ENCODE data around the gene HOXB6.

Gene HOXB6

GRCh38 chr17:48615047-48615962 lies 10.5 kb upstream of the HOXB6 start, which contains the start of gene HOXB8:
TSS of gene HOXB8 (minus strand) at chr17:48615292. CDS start at chr17:48614704, 588 bp downstream.
- H3K27ac ChIP-seq (ENCODE audit: low read depth in 2 of 2, low read length in 2 of 2), result peak within 1 kb of the TSS; percentile 72 to 88
- peaks cover 31 to 37% of the 10 kb centered on the region in 2 donors for H3K4me1 ChIP-seq (ENCODE audit: control insufficient read depth in 2 of 2, insufficient read depth in 2 of 2, low read length in 2 of 2)
- peaks cover 31 to 46% of the 10 kb centered on the region in 2 donors for H3K27me3 ChIP-seq (ENCODE audit: control insufficient read depth in 2 of 2, insufficient read depth in 2 of 2, low read length in 2 of 2)
- peak within 1 kb of the TSS; percentile 60 to 69 for H3K9ac ChIP-seq (ENCODE audit: low read depth in 1 of 2, low read length in 2 of 2)
- H3K36me3 ChIP-seq (ENCODE audit: control insufficient read depth in 2 of 2, insufficient read depth in 2 of 2, low read length in 2 of 2), result no peaks in the 10 kb centered on the region
- H3K9me3 ChIP-seq (ENCODE audit: control insufficient read depth in 2 of 2, low read length in 2 of 2), result no peaks in the 10 kb centered on the region
- peak within 1 kb of the TSS; percentile 56 to 71 for H3K4me3 ChIP-seq (ENCODE audit: low read length in 2 of 2)

GRCh38 chr17:48613862-48614694 lies 9.3 kb upstream of the HOXB6 start:
- Histone ChIP-seq H3K9ac (ENCODE audit: low read depth in 1 of 2, low read length in 2 of 2) (peak overlapping the region; percentile 60 to 69), H3K9me3 (ENCODE audit: control insufficient read depth in 2 of 2, low read length in 2 of 2) (no peaks in the 10 kb centered on the region), H3K36me3 (ENCODE audit: control insufficient read depth in 2 of 2, insufficient read depth in 2 of 2, low read length in 2 of 2) (no peaks in the 10 kb centered on the region), H3K27me3 (ENCODE audit: control insufficient read depth in 2 of 2, insufficient read depth in 2 of 2, low read length in 2 of 2) (peaks cover 31 to 46% of the 10 kb centered on the region in 2 donors), H3K27ac (ENCODE audit: low read depth in 2 of 2, low read length in 2 of 2) (peak overlapping the region; percentile 72 to 88), H3K4me1 (ENCODE audit: control insufficient read depth in 2 of 2, insufficient read depth in 2 of 2, low read length in 2 of 2) (peaks cover 35 to 38% of the 10 kb centered on the region in 2 donors), H3K4me3 (ENCODE audit: low read length in 2 of 2) (peak overlapping the region; percentile 56 to 71)

GRCh38 chr17:48612854-48613691 lies 8.3 kb upstream of the HOXB6 start:
- Histone ChIP-seq H3K9ac (ENCODE audit: low read depth in 1 of 2, low read length in 2 of 2) (peak overlapping the region; percentile 68 to 86), H3K4me1 (ENCODE audit: control insufficient read depth in 2 of 2, insufficient read depth in 2 of 2, low read length in 2 of 2) (peaks cover 27 to 32% of the 10 kb centered on the region in 2 donors), H3K27ac (ENCODE audit: low read depth in 2 of 2, low read length in 2 of 2) (peak overlapping the region; percentile 72 to 88), H3K9me3 (ENCODE audit: control insufficient read depth in 2 of 2, low read length in 2 of 2) (no peaks in the 10 kb centered on the region), H3K36me3 (ENCODE audit: control insufficient read depth in 2 of 2, insufficient read depth in 2 of 2, low read length in 2 of 2) (no peaks in the 10 kb centered on the region), H3K27me3 (ENCODE audit: control insufficient read depth in 2 of 2, insufficient read depth in 2 of 2, low read length in 2 of 2) (peaks cover 29 to 42% of the 10 kb centered on the region in 2 donors), H3K4me3 (ENCODE audit: low read length in 2 of 2) (peak overlapping the region; percentile 81 to 89)

- Histone ChIP-seq H3K27me3 (ENCODE audit: control insufficient read depth in 2 of 2, insufficient read depth in 2 of 2, low read length in 2 of 2) (peaks cover 24 to 36% of the 10 kb centered on the region in 2 donors), H3K4me3 (ENCODE audit: low read length in 2 of 2) (peak overlapping the region; percentile 81 to 89), H3K9ac (ENCODE audit: low read depth in 1 of 2, low read length in 2 of 2) (peak overlapping the region; percentile 68 to 86), H3K27ac (ENCODE audit: low read depth in 2 of 2, low read length in 2 of 2) (peak overlapping the region; percentile 72 to 88), H3K4me1 (ENCODE audit: control insufficient read depth in 2 of 2, insufficient read depth in 2 of 2, low read length in 2 of 2) (peaks cover 26% of the 10 kb centered on the region in 2 donors), H3K36me3 (ENCODE audit: control insufficient read depth in 2 of 2, insufficient read depth in 2 of 2, low read length in 2 of 2) (no peaks in the 10 kb centered on the region), H3K9me3 (ENCODE audit: control insufficient read depth in 2 of 2, low read length in 2 of 2) (no peaks in the 10 kb centered on the region)
Observed at GRCh38 chr17:48612456-48612853, 7.7 kb upstream of the HOXB6 start.

GRCh38 chr17:48611681-48612455 lies 7.1 kb upstream of the HOXB6 start:
- H3K36me3 ChIP-seq (ENCODE audit: control insufficient read depth in 2 of 2, insufficient read depth in 2 of 2, low read length in 2 of 2), result no peaks in the 10 kb centered on the region
- H3K27ac ChIP-seq (ENCODE audit: low read depth in 2 of 2, low read length in 2 of 2), result peak overlapping the region; percentile 86 to 88
- H3K4me3 ChIP-seq (ENCODE audit: low read length in 2 of 2), result peak overlapping the region; percentile 81 to 89
- peak overlapping the region; percentile 79 to 86 for H3K9ac ChIP-seq (ENCODE audit: low read depth in 1 of 2, low read length in 2 of 2)
- no peaks in the 10 kb centered on the region for H3K9me3 ChIP-seq (ENCODE audit: control insufficient read depth in 2 of 2, low read length in 2 of 2)
- H3K27me3 ChIP-seq (ENCODE audit: control insufficient read depth in 2 of 2, insufficient read depth in 2 of 2, low read length in 2 of 2), result peaks cover 21 to 31% of the 10 kb centered on the region in 2 donors
- peaks cover 24 to 25% of the 10 kb centered on the region in 2 donors for H3K4me1 ChIP-seq (ENCODE audit: control insufficient read depth in 2 of 2, insufficient read depth in 2 of 2, low read length in 2 of 2)

- peaks cover 20 to 25% of the 10 kb centered on the region in 2 donors for H3K4me1 ChIP-seq (ENCODE audit: control insufficient read depth in 2 of 2, insufficient read depth in 2 of 2, low read length in 2 of 2)
- H3K9ac ChIP-seq (ENCODE audit: low read depth in 1 of 2, low read length in 2 of 2), result peak overlapping the region; percentile 79 to 86
Observed at GRCh38 chr17:48611213-48611612, 6.4 kb upstream of the HOXB6 start.

GRCh38 chr17:48610282-48611211 lies 5.8 kb upstream of the HOXB6 start, which contains the start of gene HOXB7:
TSS of gene HOXB7 (minus strand) at chr17:48611017. CDS start at chr17:48610918, 99 bp downstream.
- no peaks in the 10 kb centered on the region for H3K9me3 ChIP-seq (ENCODE audit: control insufficient read depth in 2 of 2, low read length in 2 of 2)
- H3K4me3 ChIP-seq (ENCODE audit: low read length in 2 of 2), result peak within 1 kb of the TSS; percentile 81 to 89
- H3K36me3 ChIP-seq (ENCODE audit: control insufficient read depth in 2 of 2, insufficient read depth in 2 of 2, low read length in 2 of 2), result no peaks in the 10 kb centered on the region
- peak within 1 kb of the TSS; percentile 86 to 88 for H3K27ac ChIP-seq (ENCODE audit: low read depth in 2 of 2, low read length in 2 of 2)
- peaks cover 20% of the 10 kb centered on the region in 2 donors for H3K4me1 ChIP-seq (ENCODE audit: control insufficient read depth in 2 of 2, insufficient read depth in 2 of 2, low read length in 2 of 2)
- H3K9ac ChIP-seq (ENCODE audit: low read depth in 1 of 2, low read length in 2 of 2), result peak within 1 kb of the TSS; percentile 79 to 86
- H3K27me3 ChIP-seq (ENCODE audit: control insufficient read depth in 2 of 2, insufficient read depth in 2 of 2, low read length in 2 of 2), result peaks cover 13 to 18% of the 10 kb centered on the region in 2 donors

More at GRCh38 chr17:48611213-48611612, 6.4 kb upstream of the HOXB6 start:
- Histone ChIP-seq H3K4me3 (ENCODE audit: low read length in 2 of 2) (peak overlapping the region; percentile 81 to 89), H3K27me3 (ENCODE audit: control insufficient read depth in 2 of 2, insufficient read depth in 2 of 2, low read length in 2 of 2) (peaks cover 15 to 24% of the 10 kb centered on the region in 2 donors), H3K27ac (ENCODE audit: low read depth in 2 of 2, low read length in 2 of 2) (peak overlapping the region; percentile 86 to 88), H3K36me3 (ENCODE audit: control insufficient read depth in 2 of 2, insufficient read depth in 2 of 2, low read length in 2 of 2) (no peaks in the 10 kb centered on the region), H3K9me3 (ENCODE audit: control insufficient read depth in 2 of 2, low read length in 2 of 2) (no peaks in the 10 kb centered on the region)

GRCh38 chr17:48609759-48610281 lies 5.0 kb upstream of the HOXB6 start:
- Histone ChIP-seq H3K27me3 (ENCODE audit: control insufficient read depth in 2 of 2, insufficient read depth in 2 of 2, low read length in 2 of 2) (peaks cover 10 to 12% of the 10 kb centered on the region in 2 donors), H3K36me3 (ENCODE audit: control insufficient read depth in 2 of 2, insufficient read depth in 2 of 2, low read length in 2 of 2) (no peaks in the 10 kb centered on the region), H3K4me3 (ENCODE audit: low read length in 2 of 2) (peak overlapping the region; percentile 81 to 89), H3K9me3 (ENCODE audit: control insufficient read depth in 2 of 2, low read length in 2 of 2) (no peaks in the 10 kb centered on the region), H3K9ac (ENCODE audit: low read depth in 1 of 2, low read length in 2 of 2) (peak overlapping the region; percentile 79 to 86), H3K4me1 (ENCODE audit: control insufficient read depth in 2 of 2, insufficient read depth in 2 of 2, low read length in 2 of 2) (peaks cover 24 to 25% of the 10 kb centered on the region in 2 donors), H3K27ac (ENCODE audit: low read depth in 2 of 2, low read length in 2 of 2) (peak overlapping the region; percentile 86 to 88)

All from mucosa of rectum (tissue), 2 donors.